HG03196 (cell line): ENCODE data around the gene CDC42EP1.
"Not testable (repeated sequence)": the region's sequence is repeated elsewhere in the genome, so short reads cannot be mapped to it uniquely, and the experiment has no call there.

Experiments used
- ATAC-seq: cut with Tn5 transposase; IDR thresholded peaks from one replicate; pipeline ENCODE4 v1.9.1; 2021; ENCODE audit not compliant: unreplicated experiment

CDC42EP1 gene

DNA sequence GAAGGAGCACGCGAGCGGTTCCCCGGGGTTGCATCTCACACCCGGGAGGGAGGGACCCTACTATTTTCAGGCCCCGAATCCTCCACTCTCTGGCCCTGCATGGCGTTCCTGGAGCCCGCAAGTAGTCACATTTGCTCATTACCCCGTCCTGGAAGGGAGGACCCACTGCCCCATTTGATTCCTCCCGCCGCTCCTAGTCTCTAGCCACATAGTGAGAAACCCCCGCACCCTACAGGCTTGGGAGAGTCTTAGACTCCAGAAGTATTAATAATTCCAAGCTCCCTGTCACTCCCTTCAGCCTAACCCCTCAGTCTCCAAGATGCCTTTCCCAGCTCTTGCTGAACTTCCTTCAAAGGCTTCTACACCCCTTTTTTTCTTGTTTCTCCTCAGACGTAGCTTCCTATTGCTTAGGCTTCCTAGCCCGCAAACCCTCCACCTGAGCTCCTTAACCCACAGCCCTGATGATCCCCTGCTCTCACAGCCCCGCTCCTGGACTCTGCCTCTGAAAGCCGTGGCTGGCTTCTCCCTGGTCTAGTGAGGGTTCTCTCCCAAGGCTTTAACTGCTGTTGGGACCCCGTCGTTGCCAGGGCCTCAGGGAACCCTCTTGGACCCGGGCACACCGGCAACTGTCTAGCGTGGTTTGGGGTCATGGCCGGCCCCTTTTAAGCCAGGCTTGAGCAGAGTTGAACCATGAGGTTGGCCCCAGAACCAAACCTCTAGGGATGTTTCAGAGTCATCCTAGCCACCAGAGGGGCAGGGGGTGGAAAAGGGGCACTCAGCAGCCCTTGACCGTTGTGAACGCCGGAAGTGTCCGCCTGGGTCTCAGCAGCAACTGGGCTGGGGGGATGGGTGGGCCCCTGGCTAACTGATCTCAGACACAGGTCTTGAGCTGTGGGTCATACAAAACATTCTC is 49.2 kb downstream of the CDC42EP1 start:
- ATAC-seq: no peak

- not testable (repeated sequence) for ATAC-seq
These were observed 49.8 kb downstream of the CDC42EP1 start for GRCh38 chr22:37610153-37610475.

DNA sequence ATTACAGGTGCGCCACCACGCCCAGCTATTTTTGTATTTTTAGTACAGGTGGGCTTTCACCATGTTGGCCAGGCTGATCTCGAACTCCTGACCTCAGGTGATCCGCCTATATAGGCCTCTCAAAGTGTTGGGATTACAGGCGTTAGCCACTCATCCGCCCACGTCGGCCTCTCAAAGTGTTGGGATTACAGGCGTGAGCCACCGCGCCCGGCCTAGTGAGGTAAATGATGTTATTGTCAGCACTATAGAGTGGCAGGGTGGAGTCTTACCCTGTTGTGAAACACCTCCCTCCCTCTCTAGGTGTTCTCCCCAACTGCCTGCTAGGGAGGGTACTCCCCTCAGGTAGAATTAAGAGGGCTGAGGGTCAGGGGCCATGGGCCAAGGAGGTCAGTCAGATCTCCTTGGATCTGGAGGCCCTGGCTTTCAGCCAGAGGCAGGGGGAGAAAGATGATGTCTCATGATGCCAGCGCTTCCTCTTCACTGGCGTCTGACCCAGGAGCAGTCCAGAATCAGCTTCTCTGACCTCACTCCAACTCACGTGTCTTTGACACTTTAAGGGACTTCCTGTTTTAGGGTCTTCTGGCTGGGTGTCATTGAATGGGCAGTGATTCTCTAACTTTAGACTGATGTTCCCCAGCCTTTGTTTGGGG is 50.3 kb downstream of the CDC42EP1 start:
- ATAC-seq: no peak

GRCh38 chr22:37611207-37611606 is 50.9 kb downstream of the CDC42EP1 start:
- no peak for ATAC-seq

DNA sequence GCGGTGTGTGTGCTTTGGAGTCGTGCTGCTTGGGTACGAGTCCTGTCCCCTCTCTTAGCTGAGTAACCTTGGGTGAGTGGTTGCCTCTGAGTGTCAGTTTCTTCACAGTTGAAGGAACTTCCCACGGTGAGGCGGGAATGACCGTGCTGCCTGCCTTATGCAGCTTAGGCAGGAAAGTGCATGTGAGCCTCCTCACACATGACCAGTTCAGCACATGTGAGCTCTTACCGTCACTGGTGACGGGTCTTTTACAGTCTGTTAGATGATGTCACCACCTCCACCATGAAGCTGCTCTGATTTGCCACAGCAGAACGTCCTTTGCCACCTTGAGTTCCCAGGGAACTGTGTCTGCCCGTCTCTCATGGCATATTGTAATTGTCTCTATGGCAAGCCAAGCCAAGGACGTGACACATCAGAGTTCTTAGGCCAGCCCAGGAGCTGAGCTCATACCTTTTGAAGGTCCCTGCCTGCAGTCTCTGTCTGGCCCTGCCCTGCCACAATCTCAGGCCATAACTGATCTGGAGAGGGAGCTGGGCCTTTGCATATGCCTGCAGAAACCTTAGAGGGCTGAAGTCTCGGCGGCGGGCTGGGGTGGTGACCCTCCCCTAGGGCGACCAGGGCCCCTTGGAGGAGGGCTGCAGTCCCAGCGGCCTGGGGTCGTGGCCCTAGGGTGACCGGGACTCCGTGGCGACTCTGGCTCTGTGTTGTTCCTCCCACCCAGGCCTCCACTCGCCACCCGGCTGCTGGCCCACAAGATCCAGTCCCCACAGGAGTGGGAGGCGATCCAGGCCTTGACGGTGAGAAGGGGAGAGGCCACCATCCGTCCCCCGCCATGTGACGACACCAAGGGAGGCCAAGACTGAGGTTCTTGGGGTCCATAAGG is 56.2 kb downstream of the CDC42EP1 start:
- ATAC-seq: no peak

GRCh38 chr22:37617431-37617830 is 57.2 kb downstream of the CDC42EP1 start:
- no peak for ATAC-seq

- no peak for ATAC-seq
These were observed 57.9 kb downstream of the CDC42EP1 start for GRCh38 chr22:37618072-37618656.

DNA sequence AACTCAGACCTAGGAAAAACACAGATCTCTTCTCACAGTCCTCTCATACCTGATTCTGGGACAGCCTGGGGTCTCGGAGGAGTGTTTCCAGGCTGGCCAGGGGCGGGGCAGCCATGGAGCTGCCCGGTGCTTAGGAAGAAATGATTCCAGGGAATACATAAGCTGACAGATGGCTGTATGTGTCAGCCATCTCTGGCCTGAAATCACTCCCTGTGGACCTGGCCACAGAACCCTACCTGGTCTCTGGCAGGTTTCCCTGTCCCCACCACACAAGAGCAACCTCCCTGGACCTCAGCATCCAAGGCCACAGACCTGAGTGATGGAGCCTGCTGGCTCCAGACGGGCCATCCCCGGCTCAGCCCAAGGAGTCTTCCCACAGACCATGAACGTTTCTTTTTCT is 58.4 kb downstream of the CDC42EP1 start:
- no peak for ATAC-seq
